ENCODE results near the gene NMNAT3. TPM values are rescaled to one million over a fixed set of nuclear protein-coding genes. Genes with fewer than 3 reads are reported as not detected.

The NMNAT3 gene
- total RNA-seq, 1 experiment from 2014 or later, result 4.6 TPM

DNA sequence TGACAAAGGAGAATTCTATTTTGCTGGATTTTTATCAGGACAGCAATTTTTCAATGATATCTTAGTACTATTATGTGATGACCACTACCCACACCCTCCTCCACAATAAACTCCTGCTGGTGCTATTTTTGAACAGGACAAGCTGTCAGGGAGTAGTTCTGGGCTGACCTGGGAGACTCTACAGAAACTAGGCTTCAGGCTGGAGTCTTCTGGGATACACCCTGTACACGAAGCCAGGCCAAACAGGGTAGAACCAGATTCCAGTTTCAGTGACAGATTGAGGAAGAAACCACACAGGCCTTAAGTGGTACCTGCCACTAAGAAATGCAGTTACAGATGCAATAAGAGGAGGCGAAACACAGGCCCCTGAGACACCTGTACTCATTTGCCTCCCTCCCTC, 12.8 kb downstream of the NMNAT3 start:
- Mint-ChIP-seq H3K4me1 (peaks cover 23% of the 10 kb centered on the region), H3K36me3 (no peaks in the 10 kb centered on the region), H3K27me3 (ENCODE audit: low read depth) (no peaks in the 10 kb centered on the region; the same call in 1 of the 2 replicates), H3K27ac (no peak overlapping the region), H3K9me3 (peaks cover 3% of the 10 kb centered on the region; the same call in 1 of the 2 replicates), H3K4me3 (no peak overlapping the region)
- ChIA-PET POLR2A (no interaction called here), CTCF (interaction anchor here (1.5 kb wide), 1 partner anchor 77 kb away, joined by 3 read pairs; no protein-coding TSS in a partner anchor)
- ATAC-seq (no peak), DNase-seq (ENCODE audit: low spot score) (no peak)
- TF ChIP-seq, protein P1, sequence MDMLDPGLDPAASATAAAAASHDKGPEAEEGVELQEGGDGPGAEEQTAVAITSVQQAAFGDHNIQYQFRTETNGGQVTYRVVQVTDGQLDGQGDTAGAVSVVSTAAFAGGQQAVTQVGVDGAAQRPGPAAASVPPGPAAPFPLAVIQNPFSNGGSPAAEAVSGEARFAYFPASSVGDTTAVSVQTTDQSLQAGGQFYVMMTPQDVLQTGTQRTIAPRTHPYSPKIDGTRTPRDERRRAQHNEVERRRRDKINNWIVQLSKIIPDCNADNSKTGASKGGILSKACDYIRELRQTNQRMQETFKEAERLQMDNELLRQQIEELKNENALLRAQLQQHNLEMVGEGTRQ (CRISPR knock-in tag; IDR thresholded peaks at IDR 0.05), result no peak
- TF ChIP-seq ZNF416 (CRISPR knock-in tag; IDR thresholded peaks at IDR 0.05), result no peak
- no peak for TF ChIP-seq NFE2L1 (CRISPR knock-in tag; IDR thresholded peaks at IDR 0.05)
- no peak for TF ChIP-seq ZNF317 (CRISPR knock-in tag; IDR thresholded peaks at IDR 0.05; ENCODE audit: borderline replicate concordance, low read depth)
- TF ChIP-seq, protein P2, sequence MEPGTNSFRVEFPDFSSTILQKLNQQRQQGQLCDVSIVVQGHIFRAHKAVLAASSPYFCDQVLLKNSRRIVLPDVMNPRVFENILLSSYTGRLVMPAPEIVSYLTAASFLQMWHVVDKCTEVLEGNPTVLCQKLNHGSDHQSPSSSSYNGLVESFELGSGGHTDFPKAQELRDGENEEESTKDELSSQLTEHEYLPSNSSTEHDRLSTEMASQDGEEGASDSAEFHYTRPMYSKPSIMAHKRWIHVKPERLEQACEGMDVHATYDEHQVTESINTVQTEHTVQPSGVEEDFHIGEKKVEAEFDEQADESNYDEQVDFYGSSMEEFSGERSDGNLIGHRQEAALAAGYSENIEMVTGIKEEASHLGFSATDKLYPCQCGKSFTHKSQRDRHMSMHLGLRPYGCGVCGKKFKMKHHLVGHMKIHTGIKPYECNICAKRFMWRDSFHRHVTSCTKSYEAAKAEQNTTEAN (CRISPR knock-in tag; IDR thresholded peaks at IDR 0.05), result no peak
- TF ChIP-seq ZNF396 (CRISPR knock-in tag; IDR thresholded peaks at IDR 0.05; ENCODE audit: borderline replicate concordance), result no peak
- TF ChIP-seq EMX1 (CRISPR knock-in tag; IDR thresholded peaks at IDR 0.05), result no peak
- TF ChIP-seq TCF7 (CRISPR knock-in tag; IDR thresholded peaks at IDR 0.05; ENCODE audit: low read depth), result no peak
- TF ChIP-seq CBFB (CRISPR knock-in tag; IDR thresholded peaks at IDR 0.05; ENCODE audit: low read depth), result no peak
- TF ChIP-seq, protein P3, sequence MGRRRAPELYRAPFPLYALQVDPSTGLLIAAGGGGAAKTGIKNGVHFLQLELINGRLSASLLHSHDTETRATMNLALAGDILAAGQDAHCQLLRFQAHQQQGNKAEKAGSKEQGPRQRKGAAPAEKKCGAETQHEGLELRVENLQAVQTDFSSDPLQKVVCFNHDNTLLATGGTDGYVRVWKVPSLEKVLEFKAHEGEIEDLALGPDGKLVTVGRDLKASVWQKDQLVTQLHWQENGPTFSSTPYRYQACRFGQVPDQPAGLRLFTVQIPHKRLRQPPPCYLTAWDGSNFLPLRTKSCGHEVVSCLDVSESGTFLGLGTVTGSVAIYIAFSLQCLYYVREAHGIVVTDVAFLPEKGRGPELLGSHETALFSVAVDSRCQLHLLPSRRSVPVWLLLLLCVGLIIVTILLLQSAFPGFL (CRISPR knock-in tag; IDR thresholded peaks at IDR 0.05; ENCODE audit: borderline replicate concordance), result no peak
- TF ChIP-seq ZNF232 (CRISPR knock-in tag; IDR thresholded peaks at IDR 0.05), result no peak
- TF ChIP-seq ESRRA (CRISPR knock-in tag; IDR thresholded peaks at IDR 0.05; ENCODE audit: borderline replicate concordance), result no peak
- TF ChIP-seq, protein P4, sequence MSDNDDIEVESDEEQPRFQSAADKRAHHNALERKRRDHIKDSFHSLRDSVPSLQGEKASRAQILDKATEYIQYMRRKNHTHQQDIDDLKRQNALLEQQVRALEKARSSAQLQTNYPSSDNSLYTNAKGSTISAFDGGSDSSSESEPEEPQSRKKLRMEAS (CRISPR knock-in tag; IDR thresholded peaks at IDR 0.05), result no peak
- TF ChIP-seq ZNF423 (CRISPR knock-in tag; IDR thresholded peaks at IDR 0.05), result no peak

DNA sequence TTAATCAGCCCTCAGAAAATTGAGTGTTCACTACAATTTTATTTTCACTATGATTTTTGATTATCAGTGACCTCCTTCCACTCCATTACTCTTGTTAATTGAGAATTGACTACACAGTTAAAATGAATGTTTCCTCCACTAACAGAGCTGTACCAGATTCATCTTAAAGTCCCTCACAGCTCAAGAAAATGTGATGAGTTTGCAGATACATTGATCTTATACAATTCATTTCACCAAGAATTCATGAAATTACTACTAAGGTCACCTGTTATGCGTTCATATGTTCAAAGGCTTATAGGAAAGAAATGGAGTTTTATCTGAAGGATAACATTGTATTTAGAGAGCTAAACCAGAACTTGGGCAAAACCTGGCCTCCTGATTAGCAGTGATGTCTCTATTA, 17.5 kb downstream of the NMNAT3 start:
- POLR2A ChIA-PET, result no interaction called here
- Mint-ChIP-seq H3K4me1 (peaks cover 5% of the 10 kb centered on the region; the same call in 1 of the 2 replicates), H3K36me3 (no peaks in the 10 kb centered on the region), H3K27me3 (ENCODE audit: low read depth) (no peaks in the 10 kb centered on the region), H3K4me3 (no peak overlapping the region), H3K9me3 (no peaks in the 10 kb centered on the region), H3K27ac (no peak overlapping the region)
- DNase-seq (ENCODE audit: low spot score) (no peak), ATAC-seq (no peak)
- CTCF ChIA-PET, result no interaction called here
- TF ChIP-seq OVOL2 (CRISPR knock-in tag; IDR thresholded peaks at IDR 0.05; ENCODE audit: borderline replicate concordance), result no peak
- TF ChIP-seq, protein P5, sequence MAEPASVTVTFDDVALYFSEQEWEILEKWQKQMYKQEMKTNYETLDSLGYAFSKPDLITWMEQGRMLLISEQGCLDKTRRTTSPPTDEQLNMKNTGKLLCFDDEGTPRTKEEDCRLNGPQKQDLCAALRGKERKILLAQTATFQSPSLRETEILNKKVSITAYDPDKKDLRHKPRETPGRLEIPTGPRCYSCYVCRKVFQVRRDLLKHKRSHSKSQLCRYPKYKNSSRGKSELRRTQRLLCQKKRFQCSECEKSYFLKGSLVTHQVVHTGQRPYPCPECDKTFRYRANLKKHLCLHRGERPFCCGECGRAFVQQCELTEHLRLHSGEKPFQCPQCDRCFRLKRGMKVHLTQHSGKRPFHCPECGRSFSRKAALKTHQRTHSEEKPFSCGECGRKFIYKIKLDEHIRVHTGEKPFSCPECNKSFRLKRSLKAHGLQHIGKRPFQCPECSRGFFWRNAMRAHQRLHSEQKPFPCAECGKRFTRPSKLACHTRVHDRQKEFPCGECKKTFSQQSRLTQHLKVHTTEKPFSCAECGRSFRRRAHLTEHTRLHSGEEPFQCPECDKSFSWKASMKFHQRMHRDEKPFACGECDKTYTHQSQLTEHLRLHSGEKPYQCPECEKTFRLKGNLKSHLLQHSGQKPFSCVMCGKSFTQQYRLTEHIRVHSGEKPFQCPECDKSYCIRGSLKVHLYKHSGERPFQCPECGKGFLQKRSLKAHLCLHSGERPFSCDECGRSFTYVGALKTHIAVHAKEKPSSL (CRISPR knock-in tag; conservative IDR thresholded peaks at IDR 0.05), result no peak
- no peak for TF ChIP-seq ZNF263 (CRISPR knock-in tag; IDR thresholded peaks at IDR 0.05; ENCODE audit: low read depth)
- TF ChIP-seq, protein P6, sequence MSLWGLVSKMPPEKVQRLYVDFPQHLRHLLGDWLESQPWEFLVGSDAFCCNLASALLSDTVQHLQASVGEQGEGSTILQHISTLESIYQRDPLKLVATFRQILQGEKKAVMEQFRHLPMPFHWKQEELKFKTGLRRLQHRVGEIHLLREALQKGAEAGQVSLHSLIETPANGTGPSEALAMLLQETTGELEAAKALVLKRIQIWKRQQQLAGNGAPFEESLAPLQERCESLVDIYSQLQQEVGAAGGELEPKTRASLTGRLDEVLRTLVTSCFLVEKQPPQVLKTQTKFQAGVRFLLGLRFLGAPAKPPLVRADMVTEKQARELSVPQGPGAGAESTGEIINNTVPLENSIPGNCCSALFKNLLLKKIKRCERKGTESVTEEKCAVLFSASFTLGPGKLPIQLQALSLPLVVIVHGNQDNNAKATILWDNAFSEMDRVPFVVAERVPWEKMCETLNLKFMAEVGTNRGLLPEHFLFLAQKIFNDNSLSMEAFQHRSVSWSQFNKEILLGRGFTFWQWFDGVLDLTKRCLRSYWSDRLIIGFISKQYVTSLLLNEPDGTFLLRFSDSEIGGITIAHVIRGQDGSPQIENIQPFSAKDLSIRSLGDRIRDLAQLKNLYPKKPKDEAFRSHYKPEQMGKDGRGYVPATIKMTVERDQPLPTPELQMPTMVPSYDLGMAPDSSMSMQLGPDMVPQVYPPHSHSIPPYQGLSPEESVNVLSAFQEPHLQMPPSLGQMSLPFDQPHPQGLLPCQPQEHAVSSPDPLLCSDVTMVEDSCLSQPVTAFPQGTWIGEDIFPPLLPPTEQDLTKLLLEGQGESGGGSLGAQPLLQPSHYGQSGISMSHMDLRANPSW (CRISPR knock-in tag; conservative IDR thresholded peaks at IDR 0.05; ENCODE audit: low read depth), result no peak
- TF ChIP-seq SMAD3 (CRISPR knock-in tag; IDR thresholded peaks at IDR 0.05; ENCODE audit: borderline replicate concordance), result no peak
- no peak for TF ChIP-seq EMX1 (CRISPR knock-in tag; IDR thresholded peaks at IDR 0.05)
- TF ChIP-seq ESRRA (CRISPR knock-in tag; IDR thresholded peaks at IDR 0.05; ENCODE audit: borderline replicate concordance), result no peak
- TF ChIP-seq CREM (CRISPR knock-in tag; IDR thresholded peaks at IDR 0.05), result no peak
- no peak for TF ChIP-seq ATF1 (CRISPR knock-in tag; IDR thresholded peaks at IDR 0.05)
- TF ChIP-seq, protein P7, sequence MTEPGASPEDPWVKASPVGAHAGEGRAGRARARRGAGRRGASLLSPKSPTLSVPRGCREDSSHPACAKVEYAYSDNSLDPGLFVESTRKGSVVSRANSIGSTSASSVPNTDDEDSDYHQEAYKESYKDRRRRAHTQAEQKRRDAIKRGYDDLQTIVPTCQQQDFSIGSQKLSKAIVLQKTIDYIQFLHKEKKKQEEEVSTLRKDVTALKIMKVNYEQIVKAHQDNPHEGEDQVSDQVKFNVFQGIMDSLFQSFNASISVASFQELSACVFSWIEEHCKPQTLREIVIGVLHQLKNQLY (CRISPR knock-in tag; IDR thresholded peaks at IDR 0.05), result no peak

All from WTC11 (cell line).